ENCODE results near the gene SYMPK. TPM values are rescaled to one million over a fixed set of nuclear protein-coding genes. Genes with fewer than 3 reads are reported as not detected.

The SYMPK gene
- total RNA-seq, 2 donors from 2014 or later, result 41.2 to 44.6 TPM

Other genes starting within 250 kb of the SYMPK start
- gene EML2, start 223.8 kb downstream of the SYMPK start, total RNA-seq, result 10 to 100 TPM; 20.7 to 26.7 TPM
- gene GIPR, start 194.9 kb downstream of the SYMPK start, total RNA-seq, result under 1 TPM in 1 of 2 donors, not detected in 1; 0.38 TPM
- 100 to 1,000 TPM; 244 to 250 TPM for gene SNRPD2, start 171.2 kb downstream of the SYMPK start, total RNA-seq
- gene QPCTL, start 170.5 kb downstream of the SYMPK start, total RNA-seq, result 1 to 10 TPM; 3.1 to 4.5 TPM
- 10 to 100 TPM; 11.2 to 12.3 TPM for gene FBXO46, start 132.3 kb downstream of the SYMPK start, total RNA-seq
- gene MEIOSIN, start 129.7 kb downstream of the SYMPK start, total RNA-seq, result not detected
- gene SIX5, start 93.9 kb downstream of the SYMPK start, total RNA-seq, result 10 to 100 TPM; 14.9 to 22.4 TPM
- gene DMPK, start 80.7 kb downstream of the SYMPK start, total RNA-seq, result 100 to 1,000 TPM; 218 to 281 TPM
- gene DMWD, start 70.3 kb downstream of the SYMPK start, total RNA-seq, result 10 to 100 TPM; 50.9 to 61.1 TPM
- gene RSPH6A, start 47.8 kb downstream of the SYMPK start, total RNA-seq, result not detected
- not detected for gene FOXA3, start 1.2 kb upstream of the SYMPK start, total RNA-seq
- gene IRF2BP1, start 23.0 kb upstream of the SYMPK start, total RNA-seq, result 10 to 100 TPM; 14.3 to 14.5 TPM
- 1 to 10 TPM; 4.3 to 6.1 TPM for gene MYPOP, start 39.5 kb upstream of the SYMPK start, total RNA-seq
- gene NANOS2, start 51.6 kb upstream of the SYMPK start, total RNA-seq, result not detected
- 1 to 10 TPM; 7.9 to 8.0 TPM for gene NOVA2, start 110.7 kb upstream of the SYMPK start, total RNA-seq
- 10 to 100 TPM in 1 of 2 donors, 1 to 10 TPM in 1; 10.0 to 12.9 TPM for gene CCDC61, start 132.3 kb upstream of the SYMPK start, total RNA-seq
- gene PGLYRP1, start 159.9 kb upstream of the SYMPK start, total RNA-seq, result not detected
- not detected for gene IGFL4, start 177.9 kb upstream of the SYMPK start, total RNA-seq